BE2C (cell line): Measurements from ENCODE around the gene DNAI1. TPM values are rescaled to one million over a fixed set of nuclear protein-coding genes. Genes with fewer than 3 reads are reported as not detected.

Experiments
- DNase-seq: peaks from one replicate; pipeline ENCODE4 v3.0.0-alpha.2; 2020
- H3K27me3 ChIP-seq: fragments of 250-450 bp; sonication (Bioruptor Pico); 2 replicates; pipeline ENCODE4 v1.5.1; 2020; ENCODE audit warnings: mild to moderate bottlenecking
- H3K36me3 ChIP-seq: fragments of 250-450 bp; sonication (Bioruptor Pico); 2 replicates; pipeline ENCODE4 v1.5.1; 2020; ENCODE audit warnings: mild to moderate bottlenecking
- H3K4me1 ChIP-seq: fragments of 250-450 bp; sonication (Bioruptor Pico); 2 replicates; pipeline ENCODE4 v1.5.1; 2020
- H3K4me3 ChIP-seq: 2 replicates; pipeline ENCODE4 v1.5.1; 2011; ENCODE audit warnings: low read depth, low read length
- H3K9me3 ChIP-seq: fragments of 250-450 bp; sonication (Bioruptor Pico); 2 replicates; pipeline ENCODE4 v1.5.1; 2020
- polyA plus RNA-seq: library from polyadenylated mRNA; unstranded; fragments of >200 nt; gene quantifications from one replicate; pipeline ENCODE4 v1.2.1, GENCODE V29; 2012; ENCODE audit warnings: low read depth, missing spikeins; ENCODE audit not compliant: insufficient read length, insufficient read depth
- TF ChIP-seq, protein P1 (sequence below): IDR thresholded peaks from 2 replicates; pipeline ENCODE4 v1.5.1; 2012; ENCODE audit warnings: mild to moderate bottlenecking, low read depth, low read length

DNAI1 gene
- polyA plus RNA-seq, result not detected

DNA sequence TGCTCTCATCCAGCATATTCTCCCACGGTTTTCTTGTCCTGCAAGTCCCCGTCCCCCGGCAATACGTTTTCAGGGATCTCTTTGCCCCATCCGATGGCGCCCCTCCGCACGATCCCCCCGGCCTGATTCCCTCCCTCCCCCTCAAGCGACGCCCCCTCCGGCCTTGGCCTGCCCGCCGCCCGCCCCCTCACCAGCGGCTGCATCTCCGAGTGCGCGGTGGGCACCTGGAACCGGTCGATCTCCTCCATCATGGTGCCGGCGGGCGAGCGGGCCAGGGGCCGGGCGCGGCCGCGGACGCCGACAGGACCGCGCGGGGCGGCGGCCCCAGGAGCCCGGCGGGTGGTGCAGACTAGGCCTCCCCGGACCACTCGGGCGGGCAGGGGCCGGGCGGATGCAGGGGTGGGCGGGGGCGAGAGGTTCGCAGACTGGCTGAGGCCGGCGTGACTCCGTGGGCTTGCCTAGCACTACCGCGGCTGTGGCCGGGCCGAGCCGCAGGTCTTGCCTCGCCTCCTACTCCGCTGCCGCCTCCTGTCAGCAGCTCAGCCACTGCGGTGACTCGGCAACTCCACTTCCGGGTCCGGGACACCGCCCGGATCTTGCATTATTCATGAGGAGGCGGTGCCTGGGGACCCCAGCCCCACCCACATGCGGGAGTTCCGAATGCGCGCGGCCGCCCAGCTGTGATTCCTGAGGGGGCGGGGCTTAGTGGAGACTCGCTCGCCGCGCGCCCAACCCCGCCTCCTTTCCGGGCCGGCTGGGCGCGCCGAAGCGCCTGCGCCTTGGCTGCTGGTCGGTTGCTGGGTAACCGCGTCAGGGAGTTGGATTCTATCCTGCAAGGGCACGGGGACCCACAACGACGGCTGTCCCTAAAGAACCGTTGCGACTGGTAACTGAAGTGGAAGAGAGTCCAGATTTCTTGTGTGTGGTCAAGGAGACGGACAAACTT is at the start of gene DNAI1, which contains the start of gene FAM219A:
Gene DNAI1, plus strand, starts transcription at position 793 of the 946 bp plus-strand sequence. CDS start 201 bp downstream, outside the sequence.
Gene FAM219A, minus strand, starts transcription at position 558 of the 946 bp plus-strand sequence. Its CDS starts 307 bp downstream, at position 251.
- peaks cover 6% of the 10 kb centered on the region; the same call in 1 of the 2 replicates for H3K36me3 ChIP-seq
- H3K4me3 ChIP-seq, result peak within 1 kb of the TSS; percentile 96
- peaks cover 35% of the 10 kb centered on the region for H3K4me1 ChIP-seq
- TF ChIP-seq, protein P1, sequence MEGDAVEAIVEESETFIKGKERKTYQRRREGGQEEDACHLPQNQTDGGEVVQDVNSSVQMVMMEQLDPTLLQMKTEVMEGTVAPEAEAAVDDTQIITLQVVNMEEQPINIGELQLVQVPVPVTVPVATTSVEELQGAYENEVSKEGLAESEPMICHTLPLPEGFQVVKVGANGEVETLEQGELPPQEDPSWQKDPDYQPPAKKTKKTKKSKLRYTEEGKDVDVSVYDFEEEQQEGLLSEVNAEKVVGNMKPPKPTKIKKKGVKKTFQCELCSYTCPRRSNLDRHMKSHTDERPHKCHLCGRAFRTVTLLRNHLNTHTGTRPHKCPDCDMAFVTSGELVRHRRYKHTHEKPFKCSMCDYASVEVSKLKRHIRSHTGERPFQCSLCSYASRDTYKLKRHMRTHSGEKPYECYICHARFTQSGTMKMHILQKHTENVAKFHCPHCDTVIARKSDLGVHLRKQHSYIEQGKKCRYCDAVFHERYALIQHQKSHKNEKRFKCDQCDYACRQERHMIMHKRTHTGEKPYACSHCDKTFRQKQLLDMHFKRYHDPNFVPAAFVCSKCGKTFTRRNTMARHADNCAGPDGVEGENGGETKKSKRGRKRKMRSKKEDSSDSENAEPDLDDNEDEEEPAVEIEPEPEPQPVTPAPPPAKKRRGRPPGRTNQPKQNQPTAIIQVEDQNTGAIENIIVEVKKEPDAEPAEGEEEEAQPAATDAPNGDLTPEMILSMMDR, result no peak
- no peaks in the 10 kb centered on the region; the same call in 1 of the 2 replicates for H3K27me3 ChIP-seq
- peak; percentile 100 for DNase-seq
- no peaks in the 10 kb centered on the region for H3K9me3 ChIP-seq

DNA sequence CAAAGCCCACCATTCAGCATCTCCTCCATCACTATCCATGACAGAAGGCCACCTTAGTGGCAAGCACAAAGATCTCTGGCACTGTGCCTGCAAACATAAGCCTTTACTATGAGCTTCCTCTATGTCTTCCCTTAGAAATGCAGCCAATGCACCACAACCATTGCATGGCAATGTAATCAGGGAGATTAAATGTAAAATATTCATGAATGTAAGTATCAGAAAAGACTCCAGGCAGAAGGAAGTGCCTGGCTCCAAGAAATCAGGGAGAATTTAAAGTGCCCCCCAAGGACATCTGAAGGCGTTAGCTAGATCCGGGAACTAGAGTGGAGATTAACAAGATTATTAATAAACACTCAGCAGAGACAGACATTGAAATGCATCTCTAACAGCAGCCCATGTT is 49.5 kb upstream of the DNAI1 start:
- H3K27me3 ChIP-seq, result no peaks in the 10 kb centered on the region
- TF ChIP-seq, protein P1, result no peak
- H3K4me1 ChIP-seq, result peaks cover 56% of the 10 kb centered on the region
- H3K36me3 ChIP-seq, result peaks cover 14% of the 10 kb centered on the region
- H3K4me3 ChIP-seq, result no peak overlapping the region
- H3K9me3 ChIP-seq, result no peaks in the 10 kb centered on the region
- DNase-seq, result peak; percentile 31

DNA sequence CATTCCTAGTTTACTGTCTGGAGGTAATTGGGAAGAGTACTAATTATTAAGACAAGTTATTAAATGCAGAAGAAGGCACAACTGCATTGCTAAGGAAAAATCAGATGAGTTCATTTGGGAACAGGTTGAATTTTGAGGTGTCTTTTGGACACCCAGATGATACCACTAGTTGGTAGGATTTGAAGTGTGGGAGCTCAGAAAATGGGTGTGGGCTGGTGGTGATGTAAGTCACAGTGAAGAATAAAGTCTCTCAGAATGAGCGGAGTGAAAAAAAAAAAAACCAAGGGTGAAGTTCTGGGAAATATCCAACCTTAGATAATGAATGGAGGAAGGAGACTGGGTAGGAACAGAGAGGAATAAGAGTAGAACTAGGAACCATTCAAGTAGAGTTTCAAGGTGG is 46.3 kb upstream of the DNAI1 start:
- no peaks in the 10 kb centered on the region for H3K9me3 ChIP-seq
- no peaks in the 10 kb centered on the region for H3K27me3 ChIP-seq
- H3K4me3 ChIP-seq, result no peak overlapping the region
- DNase-seq, result no peak
- TF ChIP-seq, protein P1, result no peak
- peaks cover 58% of the 10 kb centered on the region for H3K4me1 ChIP-seq
- H3K36me3 ChIP-seq, result peaks cover 10% of the 10 kb centered on the region

DNA sequence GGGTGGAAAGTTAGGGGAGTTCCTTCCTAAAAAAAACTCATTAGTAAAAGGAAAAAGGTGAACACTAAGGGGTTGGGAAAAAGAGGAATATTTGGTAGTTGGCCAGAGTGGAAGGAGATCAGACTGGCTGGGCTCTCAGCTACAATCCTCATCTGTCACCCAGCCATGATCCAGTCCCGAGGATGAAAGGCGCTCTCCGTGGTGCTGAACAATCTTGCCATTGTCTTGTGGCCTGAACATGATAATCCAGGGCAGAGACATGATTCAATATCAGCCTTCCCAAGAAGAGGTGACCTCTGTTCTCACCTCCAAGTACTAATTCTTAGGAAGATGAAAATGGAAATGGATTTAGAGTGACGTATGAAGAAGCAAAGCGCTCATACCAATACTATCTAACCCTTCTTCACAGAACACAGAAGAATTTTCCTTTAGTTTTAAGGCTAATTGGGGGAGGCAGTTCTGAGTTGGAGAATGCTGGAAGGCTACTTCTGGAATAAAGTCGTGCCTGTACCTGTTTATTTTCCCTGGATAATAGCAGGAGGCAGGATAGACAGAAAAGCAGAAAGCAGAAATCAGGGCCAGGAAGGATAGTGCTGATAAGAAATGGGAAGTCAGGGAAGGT is 45.3 kb upstream of the DNAI1 start:
- DNase-seq, result no peak
- H3K36me3 ChIP-seq, result peaks cover 13% of the 10 kb centered on the region
- H3K4me1 ChIP-seq, result peaks cover 49% of the 10 kb centered on the region
- H3K9me3 ChIP-seq, result no peaks in the 10 kb centered on the region
- H3K4me3 ChIP-seq, result no peak overlapping the region
- TF ChIP-seq, protein P1, result no peak
- H3K27me3 ChIP-seq, result no peaks in the 10 kb centered on the region

DNA sequence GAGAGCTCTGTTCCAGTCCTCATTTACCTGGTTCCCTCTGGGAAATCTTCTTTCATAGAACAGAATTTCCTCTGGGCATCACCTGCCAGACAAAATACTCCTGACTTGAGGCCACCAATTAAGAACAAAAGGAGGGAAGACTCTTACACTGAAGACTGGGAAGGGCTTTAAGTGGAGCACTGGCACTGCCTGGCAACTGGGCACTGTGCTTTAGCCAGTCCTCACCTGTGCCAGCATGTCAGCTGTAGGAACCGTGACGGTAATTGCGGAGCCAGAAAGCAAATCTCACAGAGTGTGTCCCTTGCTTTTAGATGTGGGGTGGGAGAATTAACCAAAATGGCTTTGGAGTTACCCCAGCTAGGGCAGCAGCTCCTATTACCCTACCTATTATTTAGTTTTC is 40.9 kb upstream of the DNAI1 start:
- TF ChIP-seq, protein P1, result no peak

More for the DNA sequence above, 40.9 kb upstream of the DNAI1 start:
- Histone ChIP-seq H3K4me1 (peaks cover 52% of the 10 kb centered on the region), H3K9me3 (no peaks in the 10 kb centered on the region), H3K36me3 (peaks cover 16% of the 10 kb centered on the region), H3K27me3 (no peaks in the 10 kb centered on the region), H3K4me3 (no peak overlapping the region)
- DNase-seq, result no peak
